ENCODE data around the gene CSNK2A2. TPM values are rescaled to one million over a fixed set of nuclear protein-coding genes. Genes with fewer than 3 reads are reported as not detected.

CSNK2A2 gene
- total RNA-seq, 1 donor: 25.4 TPM

DNA sequence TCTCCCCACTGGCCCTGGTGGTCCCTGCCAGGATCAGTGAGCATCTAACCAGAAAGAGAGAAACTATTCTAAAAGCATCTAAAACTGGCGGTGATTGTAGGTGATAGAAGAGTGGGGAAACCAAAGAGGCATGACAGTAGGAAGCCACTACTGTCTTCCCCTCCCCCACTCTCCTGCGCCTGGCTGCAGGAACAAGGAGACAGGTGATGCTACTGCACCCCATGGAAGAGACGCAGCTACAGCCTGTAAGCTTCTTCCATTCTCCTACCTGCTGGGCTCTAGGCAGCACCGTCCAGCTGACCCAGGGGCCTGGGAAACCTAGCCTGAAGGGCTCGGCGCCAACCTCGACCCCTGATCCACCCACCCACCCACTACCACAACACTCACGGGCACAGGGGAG lies 32.4 kb upstream of the CSNK2A2 start:
- H3K4me3 ChIP-seq (ENCODE audit: low read depth, low read length): no peak overlapping the region
- TF ChIP-seq, protein P1, sequence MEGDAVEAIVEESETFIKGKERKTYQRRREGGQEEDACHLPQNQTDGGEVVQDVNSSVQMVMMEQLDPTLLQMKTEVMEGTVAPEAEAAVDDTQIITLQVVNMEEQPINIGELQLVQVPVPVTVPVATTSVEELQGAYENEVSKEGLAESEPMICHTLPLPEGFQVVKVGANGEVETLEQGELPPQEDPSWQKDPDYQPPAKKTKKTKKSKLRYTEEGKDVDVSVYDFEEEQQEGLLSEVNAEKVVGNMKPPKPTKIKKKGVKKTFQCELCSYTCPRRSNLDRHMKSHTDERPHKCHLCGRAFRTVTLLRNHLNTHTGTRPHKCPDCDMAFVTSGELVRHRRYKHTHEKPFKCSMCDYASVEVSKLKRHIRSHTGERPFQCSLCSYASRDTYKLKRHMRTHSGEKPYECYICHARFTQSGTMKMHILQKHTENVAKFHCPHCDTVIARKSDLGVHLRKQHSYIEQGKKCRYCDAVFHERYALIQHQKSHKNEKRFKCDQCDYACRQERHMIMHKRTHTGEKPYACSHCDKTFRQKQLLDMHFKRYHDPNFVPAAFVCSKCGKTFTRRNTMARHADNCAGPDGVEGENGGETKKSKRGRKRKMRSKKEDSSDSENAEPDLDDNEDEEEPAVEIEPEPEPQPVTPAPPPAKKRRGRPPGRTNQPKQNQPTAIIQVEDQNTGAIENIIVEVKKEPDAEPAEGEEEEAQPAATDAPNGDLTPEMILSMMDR (IDR thresholded peaks at IDR 0.05; ENCODE audit: insufficient read depth, low read length): no peak
- DNase-seq (ENCODE audit: low read depth): no peak

GRCh38 chr16:58226790-58227189 lies 28.9 kb upstream of the CSNK2A2 start:
- DNase-seq (ENCODE audit: low read depth): no peak
- H3K4me3 ChIP-seq (ENCODE audit: low read depth, low read length): no peak overlapping the region
- TF ChIP-seq, protein P1 (IDR thresholded peaks at IDR 0.05; ENCODE audit: insufficient read depth, low read length): no peak

DNA sequence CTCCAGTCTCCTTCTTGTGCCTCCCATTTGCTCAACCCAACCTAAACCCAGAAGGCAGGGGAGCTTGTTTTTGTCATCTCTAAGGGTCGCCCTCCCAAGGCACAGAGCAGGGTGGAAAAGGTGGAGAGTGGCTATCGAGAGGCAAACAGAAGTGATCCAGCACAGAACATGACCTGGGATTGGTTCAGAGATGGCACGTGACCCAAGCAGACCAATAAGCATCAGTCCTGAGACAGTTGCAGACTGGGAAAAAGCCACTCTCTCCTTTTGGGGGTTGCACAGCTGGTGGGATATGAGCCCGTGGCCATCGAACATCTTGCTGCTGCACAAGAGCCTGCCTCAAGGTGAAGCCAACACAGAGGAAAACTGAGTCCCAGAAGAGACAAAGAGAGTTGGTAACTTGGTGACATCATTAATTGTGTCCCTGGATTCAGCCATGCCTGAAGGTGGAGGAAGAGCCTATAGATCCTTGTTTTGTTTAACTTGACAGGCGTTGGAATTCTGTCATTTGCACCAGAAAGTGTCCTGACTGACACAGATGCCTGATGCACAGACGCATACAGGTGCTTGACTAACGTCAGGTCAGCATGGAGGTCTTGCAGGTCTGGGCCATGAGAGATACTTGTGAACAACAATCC lies 28.2 kb upstream of the CSNK2A2 start:
- TF ChIP-seq, protein P1 (IDR thresholded peaks at IDR 0.05; ENCODE audit: insufficient read depth, low read length): no peak
- no peak overlapping the region for H3K4me3 ChIP-seq (ENCODE audit: low read depth, low read length)
- no peak for DNase-seq (ENCODE audit: low read depth)

GRCh38 chr16:58222532-58223316 lies 24.8 kb upstream of the CSNK2A2 start:
- H3K4me3 ChIP-seq (ENCODE audit: low read depth, low read length): no peak overlapping the region
- DNase-seq (ENCODE audit: low read depth): peak; percentile 9
- TF ChIP-seq, protein P1 (IDR thresholded peaks at IDR 0.05; ENCODE audit: insufficient read depth, low read length): no peak

GRCh38 chr16:58219432-58219831 lies 21.5 kb upstream of the CSNK2A2 start:
- TF ChIP-seq, protein P1 (IDR thresholded peaks at IDR 0.05; ENCODE audit: insufficient read depth, low read length): no peak
- DNase-seq (ENCODE audit: low read depth): no peak

DNA sequence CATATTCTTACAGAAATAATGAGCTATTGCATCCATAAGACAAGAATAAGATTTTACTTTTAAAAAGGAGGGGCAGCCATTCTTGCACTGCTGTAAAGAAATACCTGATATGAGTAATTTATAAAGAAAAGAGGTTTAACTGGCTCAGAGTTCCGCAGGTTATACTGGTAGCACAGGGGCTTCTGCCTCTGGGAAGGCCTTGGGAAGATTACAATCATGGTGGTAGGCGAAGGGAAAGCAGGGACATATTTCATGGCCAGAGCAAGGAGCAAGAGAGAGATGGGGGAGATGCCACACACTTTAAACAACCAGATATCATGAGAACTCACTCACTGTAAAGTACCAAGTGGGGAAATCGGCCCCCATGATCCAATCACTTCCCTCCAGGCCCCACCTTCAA lies 20.9 kb upstream of the CSNK2A2 start:
- TF ChIP-seq, protein P1 (IDR thresholded peaks at IDR 0.05; ENCODE audit: insufficient read depth, low read length): no peak
- no peak for DNase-seq (ENCODE audit: low read depth)
- no peak overlapping the region for H3K4me3 ChIP-seq (ENCODE audit: low read depth, low read length)

More at GRCh38 chr16:58219432-58219831, 21.5 kb upstream of the CSNK2A2 start:
- no peak overlapping the region for H3K4me3 ChIP-seq (ENCODE audit: low read depth, low read length)

All from fibroblast of the aortic adventitia (primary cell).